B cell (primary cell): ENCODE measurements around the gene MYT1. TPM values are rescaled to one million over a fixed set of nuclear protein-coding genes. Genes with fewer than 3 reads are reported as not detected.

Experiments used
- ATAC-seq: fragments of 200-7000 bp; cut with Tn5 transposase; one replicate; pipeline ENCODE4 v1.10.0; 2021; ENCODE audit warnings: low read depth, mild to moderate bottlenecking, moderate number of reproducible peaks, moderate library complexity
- CTCF ChIA-PET: fragments of 350-600 bp; sonication (Branson Sonifier 250); formaldehyde crosslinking; loops from one replicate; lab custom pipeline; 2021; ENCODE audit warnings: antibody characterized with exemption, inconsistent platforms; lab: Charles Lee
- POLR2A ChIA-PET: fragments of 350-600 bp; sonication (Branson Sonifier 250); formaldehyde crosslinking; loops from one replicate; lab custom pipeline; 2021; ENCODE audit warnings: antibody characterized with exemption; lab: Charles Lee
- DNase-seq: peaks from one replicate; pipeline ENCODE4 v3.0.0; 2013
- H2AFZ ChIP-seq: 2 replicates; pipeline ENCODE4 v1.6.1; 2012; ENCODE audit warnings: mild to moderate bottlenecking, low read depth, low read length; ENCODE audit not compliant: insufficient read depth, poor library complexity, severe bottlenecking
- H3K27ac ChIP-seq, 2 donors: 1 replicate in 1 of 2; 2 replicates in 1 of 2; pipeline ENCODE4 v1.5.1; 2012 to 2013; ENCODE audit warnings: low read length in 2 of 2, mild to moderate bottlenecking in 2 of 2, moderate library complexity in 1 of 2
- H3K27me3 ChIP-seq, 4 experiments: fragments of 200-600 bp in 1 of 4; sonication (generic) in 1 of 4; replicated peaks in 1 of 4; 1 replicate in 2 of 4; 2 replicates in 2 of 4; pipeline versions ENCODE4 v1.6.1 to v1.7.0; 2013 to 2016; ENCODE audit warnings: low read length in 3 of 4, mild to moderate bottlenecking in 2 of 4, mixed read lengths in 1 of 4, moderate library complexity in 1 of 4; ENCODE audit not compliant: insufficient read depth in 4 of 4, control insufficient read depth in 3 of 4; ENCODE audit errors: control extremely low read depth in 1 of 4
- H3K36me3 ChIP-seq, 2 experiments: replicated peaks in 1 of 2; 1 replicate in 1 of 2; 2 replicates in 1 of 2; pipeline versions ENCODE4 v1.6.1 to v1.7.1; 2013; ENCODE audit warnings: low read length in 1 of 2; ENCODE audit not compliant: insufficient read depth in 2 of 2, control insufficient read depth in 1 of 2; ENCODE audit errors: control extremely low read depth in 1 of 2, extremely low read depth in 1 of 2
- H3K4me1 ChIP-seq, 2 donors: fragments of 200-600 bp in 1 of 2; sonication (generic) in 1 of 2; 1 replicate in 1 of 2; 2 replicates in 1 of 2; pipeline versions ENCODE4 v1.5.1 to v1.6.1; 2013 to 2017; ENCODE audit warnings: low read length in 2 of 2; ENCODE audit not compliant: control insufficient read depth in 2 of 2, insufficient read depth in 2 of 2
- H3K4me2 ChIP-seq: replicated peaks from 2 replicates; pipeline ENCODE3; 2012; ENCODE audit warnings: mild to moderate bottlenecking, low read depth, low read length; ENCODE audit not compliant: poor library complexity, severe bottlenecking
- H3K4me3 ChIP-seq, 5 experiments: fragments of 200-600 bp in 1 of 5; sonication (generic) in 1 of 5; 1 replicate in 3 of 5; 2 replicates in 2 of 5; pipeline versions ENCODE4 v1.5.1 to v1.7.0; 2011 to 2016; ENCODE audit warnings: low read length in 4 of 5, mild to moderate bottlenecking in 4 of 5, low read depth in 2 of 5, control low read depth in 1 of 5, moderate library complexity in 1 of 5; ENCODE audit not compliant: insufficient read depth in 1 of 5; ENCODE audit errors: control extremely low read depth in 1 of 5, extremely low read depth in 1 of 5
- H3K79me2 ChIP-seq: fragments of 200-600 bp; sonication (generic); one replicate; pipeline ENCODE4 v1.6.0; 2016; ENCODE audit warnings: low read length; ENCODE audit not compliant: control insufficient read depth, insufficient read depth
- H3K9ac ChIP-seq: fragments of 200-600 bp; sonication (generic); 2 replicates; pipeline ENCODE4 v1.6.1; 2017; ENCODE audit warnings: mild to moderate bottlenecking, low read length, moderate library complexity
- H3K9me3 ChIP-seq, 3 donors: one replicate each; pipeline versions ENCODE4 v1.6.1 to v1.7.1; 2013; ENCODE audit warnings: low read length in 2 of 3; ENCODE audit not compliant: control insufficient read depth in 2 of 3, insufficient read depth in 1 of 3; ENCODE audit errors: control extremely low read depth in 1 of 3
- H4K20me1 ChIP-seq: 2 replicates; pipeline ENCODE4 v1.6.0; 2012; ENCODE audit warnings: mild to moderate bottlenecking, low read length; ENCODE audit not compliant: insufficient read depth, control insufficient read depth, poor library complexity, severe bottlenecking
- H3K27ac Mint-ChIP-seq: one replicate; pipeline ENCODE4 v1.8.0; 2021; ENCODE audit warnings: mixed read lengths
- H3K27me3 Mint-ChIP-seq: one replicate; pipeline ENCODE4 v1.8.0; 2021; ENCODE audit warnings: mixed read lengths
- H3K4me1 Mint-ChIP-seq: one replicate; pipeline ENCODE4 v1.8.0; 2021; ENCODE audit warnings: mixed read lengths
- H3K4me3 Mint-ChIP-seq: one replicate; pipeline ENCODE4 v1.8.0; 2021; ENCODE audit warnings: mixed read lengths
- H3K9me3 Mint-ChIP-seq: one replicate; pipeline ENCODE4 v1.8.0; 2022; ENCODE audit warnings: mixed read lengths; ENCODE audit not compliant: insufficient read depth
- CTCF ChIP-seq: fragments of 200-600 bp; IDR thresholded peaks from one replicate; pipeline ENCODE4 v1.8.0; 2022; ENCODE audit warnings: antibody characterized with exemption, mild to moderate bottlenecking
- EZH2 ChIP-seq: IDR thresholded peaks from 2 replicates; pipeline ENCODE4 v1.6.1; 2012; ENCODE audit warnings: borderline replicate concordance, low read depth, mild to moderate bottlenecking, moderate library complexity, low read length; ENCODE audit not compliant: insufficient read depth, poor library complexity, severe bottlenecking
- WGBS: methylation state at CpG from one replicate; pipeline ENCODE4 v1.1.5; 2013; ENCODE audit warnings: missing lambda C conversion rate; ENCODE audit not compliant: insufficient coverage; 5-methylcytosine and 5-hydroxymethylcytosine counted together
- intact Hi-C: fragments of 100-400 bp; cut with micrococcal nuclease; formaldehyde crosslinking; loops from one replicate; pipeline ENCODE4 v1.10.0; 2022
- polyA plus RNA-seq: library from polyadenylated mRNA; depleted of rRNA; stranded (reverse); fragments of >200 nt; gene quantifications from 2 replicates; pipeline ENCODE4 v1.2.3, GENCODE V29; 2012
- total RNA-seq, 2 donors: library from RNA; stranded (reverse); fragments of 120-200 nt in 1 of 2; gene quantifications; 1 replicate in 1 of 2; 2 replicates in 1 of 2; pipeline versions ENCODE4 v1.2.3 to v1.2.4, GENCODE V29; 2013 to 2022

Gene MYT1
- total and polyA plus RNA-seq, 2 donors (not counting 1 experiment from before 2014, with no cell fraction given): 0.49 to 42.2 TPM

DNA sequence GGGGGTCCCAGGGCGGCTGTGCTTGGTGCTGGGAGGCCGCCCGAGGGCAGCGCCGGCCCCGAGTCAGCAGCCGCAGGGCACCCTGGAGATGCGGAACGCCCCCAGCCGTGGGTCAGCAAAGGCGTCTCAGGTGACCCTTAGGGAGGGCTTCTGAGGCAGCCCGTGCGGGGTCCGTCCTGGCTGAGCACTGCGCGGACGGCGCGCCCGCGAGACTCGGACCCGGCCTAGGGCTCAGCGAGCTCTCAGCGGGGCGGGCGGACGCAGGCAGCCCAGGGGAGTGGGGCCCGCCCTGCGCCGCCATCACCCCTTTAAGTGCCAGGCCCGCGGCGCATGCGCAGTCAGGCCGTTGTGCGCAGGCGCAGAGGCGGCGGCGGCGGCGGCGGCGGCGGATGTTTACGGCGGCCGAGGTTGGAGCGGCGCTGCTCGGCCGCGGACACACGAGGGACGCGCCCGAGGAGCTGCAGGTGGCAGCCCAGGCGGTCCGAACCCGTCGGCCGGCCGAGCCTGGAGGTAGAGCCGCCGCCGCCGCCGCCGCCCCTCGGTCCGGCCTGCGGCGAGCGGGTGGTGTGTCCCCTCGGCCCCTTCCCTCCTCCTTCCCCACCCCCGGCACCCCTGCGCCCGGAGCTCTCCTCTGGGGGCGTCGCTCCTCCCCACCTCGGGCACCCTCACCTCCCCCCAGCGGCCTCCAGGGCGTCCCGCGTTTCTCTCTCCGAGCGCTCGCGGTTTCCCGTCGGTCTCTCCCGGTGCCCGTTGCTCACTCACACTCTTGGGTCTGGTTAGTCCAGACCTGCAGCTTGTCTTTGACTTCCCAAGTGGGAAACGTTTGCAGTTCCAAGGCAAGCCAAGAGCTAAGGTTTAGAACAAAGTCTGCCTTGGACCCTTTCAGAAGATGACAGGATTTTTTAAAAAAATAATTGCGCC lies 91.4 kb downstream of the MYT1 start, which contains the start of gene PCMTD2:
TSS of gene PCMTD2 (plus strand) at position 388 of the 921 bp plus-strand sequence. CDS start 4,218 bp downstream, outside the sequence.
- Histone ChIP-seq H3K27ac (peak within 1 kb of the TSS; percentile 43 to 77), H3K4me3 (peak within 1 kb of the TSS; percentile 57 to 86 (median 64)), H4K20me1 (peaks cover 12% of the 10 kb centered on the region), H3K36me3 (peaks cover 0 to 6% of the 10 kb centered on the region in 2 experiments), H3K4me1 (peaks cover 25 to 30% of the 10 kb centered on the region in 2 donors), H3K9me3 (no peaks in the 10 kb centered on the region), H3K9ac (peak within 1 kb of the TSS; percentile 78), H3K27me3 (peaks cover 0 to 4% (median 2%) of the 10 kb centered on the region in 4 experiments), H3K79me2 (peaks cover 49% of the 10 kb centered on the region), H2AFZ (peak within 1 kb of the TSS; percentile 98), H3K4me2 (peak within 1 kb of the TSS; percentile 98)
- peaks cover 8% of the 10 kb centered on the region for H3K27me3 Mint-ChIP-seq
- H3K4me1 Mint-ChIP-seq: peaks cover 52% of the 10 kb centered on the region
- ChIA-PET CTCF (interaction anchor here (0.6 to 2.3 kb wide), 3 partner anchors 11 to 539 kb away, joined by 3 to 6 read pairs (median 4); no protein-coding TSS in a partner anchor), POLR2A (interaction anchor here (0.7 to 1.2 kb wide), 2 partner anchors 155 to 1445 kb away, joined by 3 to 4 read pairs; no protein-coding TSS in a partner anchor)
- TF ChIP-seq CTCF (peak; percentile 22), EZH2 (no peak)
- intact Hi-C loops: loop anchor here (5.0 kb wide), 1 partner anchor 178 kb away; the partner anchor contains the start of gene RGS19
- H3K27ac Mint-ChIP-seq: peak within 1 kb of the TSS; percentile 98
- DNase-seq (peak; percentile 94), ATAC-seq (peak; percentile 79)
- H3K9me3 Mint-ChIP-seq: no peaks in the 10 kb centered on the region
- peak within 1 kb of the TSS; percentile 95 for H3K4me3 Mint-ChIP-seq
- under 1% methylated on average over 96 of the region's 96 CpGs for WGBS
